K562 treated with DMSO at 1 percent for 4 hours (cell line): ENCODE measurements around the gene UPK3BL1. TPM values are rescaled to one million over a fixed set of nuclear protein-coding genes. Genes with fewer than 3 reads are reported as not detected.

Source experiments
- total RNA-seq: library from RNA; unstranded; fragments of 300-600 nt; gene quantifications from 2 replicates; pipeline ENCODE4 v1.2.3, GENCODE V29; 2022; ENCODE audit not compliant: insufficient read depth

The UPK3BL1 gene, protein sequence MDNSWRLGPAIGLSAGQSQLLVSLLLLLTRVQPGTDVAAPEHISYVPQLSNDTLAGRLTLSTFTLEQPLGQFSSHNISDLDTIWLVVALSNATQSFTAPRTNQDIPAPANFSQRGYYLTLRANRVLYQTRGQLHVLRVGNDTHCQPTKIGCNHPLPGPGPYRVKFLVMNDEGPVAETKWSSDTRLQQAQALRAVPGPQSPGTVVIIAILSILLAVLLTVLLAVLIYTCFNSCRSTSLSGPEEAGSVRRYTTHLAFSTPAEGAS
- total RNA-seq: 16.1 and 28.4 TPM in 2 replicates

GRCh38 chr7:102642691-102643090, at the start of gene UPK3BL1:
Gene UPK3BL1 (minus strand): TSS chr7:102642791. CDS start chr7:102642741, 50 bp downstream.

DNA sequence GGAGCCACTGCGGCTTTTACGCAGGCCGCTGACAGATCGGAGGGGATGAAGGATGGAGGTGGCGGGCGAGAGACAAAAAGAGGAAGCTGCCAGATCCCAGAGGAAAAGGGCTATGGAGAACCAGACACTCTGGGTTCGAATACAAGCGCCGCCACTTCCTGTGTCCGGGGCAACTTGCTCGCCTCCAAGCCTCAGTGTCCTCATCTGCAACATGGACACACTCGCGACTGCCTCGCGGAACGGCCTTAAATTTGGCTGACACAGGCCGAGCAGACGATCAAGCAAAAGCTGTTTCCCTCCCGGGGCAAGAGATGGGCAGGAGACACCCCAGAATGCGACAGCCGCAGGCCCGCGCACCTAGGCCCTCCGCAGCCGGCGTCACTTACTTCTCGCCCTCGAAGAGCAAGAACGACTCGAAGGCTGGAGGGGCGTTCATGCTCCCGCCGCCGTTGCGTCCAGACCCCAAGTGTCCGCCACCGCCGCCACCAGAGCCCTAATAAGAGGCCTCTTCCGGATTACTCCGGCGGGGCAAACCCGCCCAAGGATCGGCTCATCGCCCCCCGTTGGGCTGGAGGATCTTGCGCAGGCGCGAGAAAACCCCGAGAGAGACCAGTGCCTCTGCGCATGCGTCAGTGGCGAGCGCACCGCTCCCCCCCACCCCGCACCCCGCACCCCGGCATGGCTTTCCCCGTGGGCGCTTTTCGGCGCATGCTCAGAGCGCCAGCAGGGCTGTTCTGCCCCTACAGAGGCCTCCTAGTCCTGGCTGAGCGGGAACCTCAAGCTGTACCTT, 28.8 kb upstream of the UPK3BL1 start, which contains the start of gene POLR2J2:
TSS of gene POLR2J2 (minus strand) at position 498 of the 790 bp plus-strand sequence. CDS start at position 436, 62 bp downstream.

GRCh38 chr7:102649924-102650323, 7.3 kb upstream of the UPK3BL1 start, which contains the start of gene SPDYE2B:
Gene SPDYE2B (plus strand): TSS chr7:102650319. CDS start chr7:102652349, 2,030 bp downstream.

GRCh38 chr7:102616507-102617125, 26.0 kb downstream of the UPK3BL1 start, which contains the start of gene RASA4:
Gene RASA4 (minus strand): TSS chr7:102616756. CDS start chr7:102616689, 67 bp downstream.

Other genes starting within 250 kb of the UPK3BL1 start
- 26.0 and 27.3 TPM in 2 replicates for gene PRKRIP1, start 246.4 kb downstream of the UPK3BL1 start, total RNA-seq
- 38.7 and 56.0 TPM in 2 replicates for gene ORAI2, start 209.2 kb downstream of the UPK3BL1 start, total RNA-seq
- 5.9 and 7.2 TPM in 2 replicates for gene ALKBH4, start 177.9 kb downstream of the UPK3BL1 start, total RNA-seq
- 48.7 and 58.7 TPM in 2 replicates for gene LRWD1, start 177.8 kb downstream of the UPK3BL1 start, total RNA-seq
- gene POLR2J, start 163.9 kb downstream of the UPK3BL1 start, total RNA-seq: 130 and 146 TPM in 2 replicates
- 4.9 and 13.9 TPM in 2 replicates for gene RASA4B, start 125.0 kb downstream of the UPK3BL1 start, total RNA-seq
- gene UPK3BL2, start 99.1 kb downstream of the UPK3BL1 start, total RNA-seq: 6.5 and 8.8 TPM in 2 replicates
- gene SPDYE2, start 91.6 kb downstream of the UPK3BL1 start, total RNA-seq: 1.0 TPM in 1 of 2 replicates, not detected in the other
- 26.0 and 30.4 TPM in 2 replicates for gene POLR2J3, start 70.2 kb downstream of the UPK3BL1 start, total RNA-seq
- 15.1 and 16.4 TPM in 2 replicates for gene RASA4, start 26.0 kb downstream of the UPK3BL1 start, total RNA-seq
- 1.0 TPM in 1 of 2 replicates, not detected in the other for gene SPDYE2B, start 7.5 kb upstream of the UPK3BL1 start, total RNA-seq
- 0.73 TPM in 1 of 2 replicates, not detected in the other for gene POLR2J2, start 28.9 kb upstream of the UPK3BL1 start, total RNA-seq
- gene FAM185A, start 106.2 kb upstream of the UPK3BL1 start, total RNA-seq: 6.2 and 9.8 TPM in 2 replicates